Heart left ventricle (tissue), 16 donors: ENCODE measurements around the gene COL27A1. TPM values are rescaled to one million over a fixed set of nuclear protein-coding genes. Genes with fewer than 3 reads are reported as not detected.

ENCODE experiments used
- ATAC-seq, 4 donors: fragments of 200-7000 bp; cut with Tn5 transposase; one replicate each; pipeline ENCODE4 v1.9.1; 2020 to 2022; ENCODE audit warnings: moderate library complexity in 4 of 4, mild to moderate bottlenecking in 3 of 4, moderate number of reproducible peaks in 1 of 4
- DNase-seq, 5 donors: peaks; one replicate each; pipeline ENCODE4 v3.0.0-alpha.2; 2020
- H3K27ac ChIP-seq, 12 donors: fragments of 200-600 bp; sonication (generic) in 4 of 12; one replicate each; pipeline versions ENCODE4 v1.5.0 to v1.8.0; 2016 to 2022; ENCODE audit warnings: mild to moderate bottlenecking in 2 of 12
- H3K27me3 ChIP-seq, 9 donors: fragments of 200-600 bp; sonication (generic) in 2 of 9; one replicate each; pipeline versions ENCODE4 v1.5.1 to v1.8.0; 2016 to 2022; ENCODE audit warnings: mild to moderate bottlenecking in 3 of 9
- H3K36me3 ChIP-seq, 9 donors: fragments of 200-600 bp; sonication (generic) in 2 of 9; one replicate each; pipeline versions ENCODE4 v1.5.0 to v1.8.0; 2018 to 2022; ENCODE audit warnings: mild to moderate bottlenecking in 2 of 9
- H3K4me1 ChIP-seq, 12 donors: fragments of 200-600 bp; sonication (generic) in 4 of 12; one replicate each; pipeline versions ENCODE4 v1.5.0 to v1.8.0; 2016 to 2022; ENCODE audit warnings: mild to moderate bottlenecking in 3 of 12
- H3K4me3 ChIP-seq, 12 donors: fragments of 200-600 bp; sonication (generic) in 4 of 12; one replicate each; pipeline versions ENCODE4 v1.5.0 to v1.8.0; 2017 to 2022; ENCODE audit warnings: mild to moderate bottlenecking in 9 of 12, moderate library complexity in 4 of 12
- H3K9me3 ChIP-seq, 12 donors: fragments of 200-600 bp; sonication (generic) in 4 of 12; one replicate each; pipeline versions ENCODE4 v1.5.0 to v1.8.0; 2016 to 2022; ENCODE audit warnings: mild to moderate bottlenecking in 1 of 12
- POLR2A ChIP-seq, 2 donors: fragments of 450-650 bp; IDR thresholded peaks; one replicate each; pipeline ENCODE4 v1.6.1; 2017; ENCODE audit warnings: antibody characterized with exemption in 2 of 2, mild to moderate bottlenecking in 2 of 2, moderate library complexity in 2 of 2
- WGBS, 4 donors: extraction: QIAGEN DNeasy Blood & Tissue Kit in 2 of 4; methylation state at CpG; one replicate each; pipeline versions ENCODE4 v1.1.5 to v1.1.7; 2013 to 2018; 5-methylcytosine and 5-hydroxymethylcytosine counted together
- intact Hi-C, 10 donors: fragments of 100-400 bp; cut with DNase I; formaldehyde crosslinking; loops; one replicate each; pipeline versions ENCODE4 v1.11.1 to v1.14.2; 2022
- polyA plus RNA-seq, 2 donors: library from polyadenylated mRNA; stranded (reverse); fragments of 200-250 nt; gene quantifications; one replicate each; pipeline ENCODE4 v1.2.3, GENCODE V29; 2013
- total RNA-seq, 9 donors: library from RNA; depleted of rRNA in 2 of 9; stranded (reverse); fragments of >200 nt in 2 of 9; fragmentation: NEBNext Ultra II Directional in 3 of 9; extraction: Animal tissue kit (Norgen Biotek cat#: 25700) in 3 of 9; gene quantifications; one replicate each; pipeline versions ENCODE4 v1.1.0 to v1.2.4, GENCODE V29; 2016 to 2023
- TF ChIP-seq, protein P1 (sequence below), 12 donors: fragments of 200-600 bp; sonication (generic) in 4 of 12; IDR thresholded peaks; one replicate each; pipeline versions ENCODE4 v1.5.0 to v1.8.0; 2018 to 2022; ENCODE audit warnings: antibody characterized with exemption in 12 of 12, mild to moderate bottlenecking in 5 of 12
- donor health status: ischemic (EF 13 %, LVEDD 7.1; RV severe dilation, severe dysfunction).
- donor health status: healthy with polysubstance abuse.
- donor health status: DM: no; HTN: yes; CAD: no.
- donor health status: DM: no; HTN: no; CAD: no.
- donor health status: ischemic (EF 25% LVEDD 6.9; RV normal size, moderate dysfunction).
- donor health status: ischemic (EF 25% LVEDD 5.7; RV mildly dilated, moderate dysfunction).
- donor health status: healthy.
- donor health status: DM: yes; HTN: yes; CAD: no.
- donor health status: ischemic (EF 35%, LVEDD 5.7; RV mildly dilated, moderate dysfunction).
- donor health status: nonischemic (EF 11% LVEDD 7.7; RV severe dilation, severe dysfunction).
- donor health status: DM: yes; HTN: yes; CAD: no.
- donor health status: PGD.
- donor health status: ischemic (EF 29% LVEDD 5.4; RV normal size, mild dysfunction).
- donor health status: nonischemic (EF 23%, LVEDD 6.1; RV moderate dilation, normal function).

The COL27A1 gene
- total and polyA plus RNA-seq, 11 donors = 2.3 to 14.2 (median 5.2) TPM

DNA sequence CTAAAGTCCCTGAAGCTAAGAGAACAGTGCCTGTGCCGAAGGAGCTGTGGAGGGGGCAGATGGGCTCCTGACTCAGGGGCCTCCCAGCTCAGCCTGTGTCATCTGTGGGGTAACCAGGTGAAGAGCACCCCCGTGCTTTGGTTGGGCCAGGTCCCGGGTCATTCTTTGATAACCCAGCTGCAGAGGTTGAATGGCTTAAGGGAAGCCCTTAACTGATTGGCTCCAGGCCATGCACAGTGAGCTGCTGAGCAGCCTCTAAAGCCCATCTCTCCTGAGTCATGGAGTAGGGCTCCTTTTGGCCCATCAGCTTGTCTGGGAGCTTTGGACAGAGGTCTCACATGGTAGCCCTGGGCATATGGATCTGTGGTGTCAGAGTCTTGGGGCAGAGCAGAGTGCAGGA lies 28.7 kb downstream of the COL27A1 start:
- Histone ChIP-seq H3K9me3 (peaks cover 0 to 2% (median 0%) of the 10 kb centered on the region in 12 donors), H3K27me3 (no peaks in the 10 kb centered on the region), H3K36me3 (no peaks in the 10 kb centered on the region), H3K4me1 (peaks cover 0 to 46% (median 24%) of the 10 kb centered on the region in 12 donors), H3K27ac (peak overlapping the region in 1 of 12 donors; percentile 2), H3K4me3 (no peak overlapping the region)
- 48 to 61% (median 56%) methylated on average over 3 of the region's 3 CpGs for WGBS, 4 donors
- intact Hi-C loops = no loop called here
- DNase-seq = peak in 2 of 5 donors; percentile 7 to 25
- TF ChIP-seq, protein P1, sequence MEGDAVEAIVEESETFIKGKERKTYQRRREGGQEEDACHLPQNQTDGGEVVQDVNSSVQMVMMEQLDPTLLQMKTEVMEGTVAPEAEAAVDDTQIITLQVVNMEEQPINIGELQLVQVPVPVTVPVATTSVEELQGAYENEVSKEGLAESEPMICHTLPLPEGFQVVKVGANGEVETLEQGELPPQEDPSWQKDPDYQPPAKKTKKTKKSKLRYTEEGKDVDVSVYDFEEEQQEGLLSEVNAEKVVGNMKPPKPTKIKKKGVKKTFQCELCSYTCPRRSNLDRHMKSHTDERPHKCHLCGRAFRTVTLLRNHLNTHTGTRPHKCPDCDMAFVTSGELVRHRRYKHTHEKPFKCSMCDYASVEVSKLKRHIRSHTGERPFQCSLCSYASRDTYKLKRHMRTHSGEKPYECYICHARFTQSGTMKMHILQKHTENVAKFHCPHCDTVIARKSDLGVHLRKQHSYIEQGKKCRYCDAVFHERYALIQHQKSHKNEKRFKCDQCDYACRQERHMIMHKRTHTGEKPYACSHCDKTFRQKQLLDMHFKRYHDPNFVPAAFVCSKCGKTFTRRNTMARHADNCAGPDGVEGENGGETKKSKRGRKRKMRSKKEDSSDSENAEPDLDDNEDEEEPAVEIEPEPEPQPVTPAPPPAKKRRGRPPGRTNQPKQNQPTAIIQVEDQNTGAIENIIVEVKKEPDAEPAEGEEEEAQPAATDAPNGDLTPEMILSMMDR (IDR thresholded peaks at IDR 0.05) = no peak
- no peak for TF ChIP-seq POLR2A (IDR thresholded peaks at IDR 0.05)
- ATAC-seq = no peak

DNA sequence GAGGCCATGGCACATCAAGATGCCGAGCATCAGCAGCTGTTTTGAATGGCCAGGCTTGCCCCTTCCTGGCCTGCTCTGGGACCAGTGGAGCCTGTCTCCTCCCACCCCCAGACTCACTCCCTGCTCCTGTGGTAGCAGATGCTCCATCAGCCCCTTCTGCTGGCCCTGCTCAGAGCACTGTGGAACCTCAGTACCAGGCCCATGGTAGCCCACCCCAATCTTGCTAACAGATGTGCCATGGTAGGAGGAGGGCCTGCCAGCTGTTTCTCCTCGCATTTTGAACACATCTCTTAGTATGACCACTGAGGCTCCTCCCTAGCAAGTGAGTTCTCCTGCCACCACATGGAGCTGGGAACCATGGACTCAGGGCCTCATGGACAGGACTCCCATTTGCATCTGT lies 29.5 kb downstream of the COL27A1 start:
- intact Hi-C loops = no loop called here
- 91 to 96% (median 93%) methylated on average over 2 of the region's 2 CpGs for WGBS, 4 donors

DNA sequence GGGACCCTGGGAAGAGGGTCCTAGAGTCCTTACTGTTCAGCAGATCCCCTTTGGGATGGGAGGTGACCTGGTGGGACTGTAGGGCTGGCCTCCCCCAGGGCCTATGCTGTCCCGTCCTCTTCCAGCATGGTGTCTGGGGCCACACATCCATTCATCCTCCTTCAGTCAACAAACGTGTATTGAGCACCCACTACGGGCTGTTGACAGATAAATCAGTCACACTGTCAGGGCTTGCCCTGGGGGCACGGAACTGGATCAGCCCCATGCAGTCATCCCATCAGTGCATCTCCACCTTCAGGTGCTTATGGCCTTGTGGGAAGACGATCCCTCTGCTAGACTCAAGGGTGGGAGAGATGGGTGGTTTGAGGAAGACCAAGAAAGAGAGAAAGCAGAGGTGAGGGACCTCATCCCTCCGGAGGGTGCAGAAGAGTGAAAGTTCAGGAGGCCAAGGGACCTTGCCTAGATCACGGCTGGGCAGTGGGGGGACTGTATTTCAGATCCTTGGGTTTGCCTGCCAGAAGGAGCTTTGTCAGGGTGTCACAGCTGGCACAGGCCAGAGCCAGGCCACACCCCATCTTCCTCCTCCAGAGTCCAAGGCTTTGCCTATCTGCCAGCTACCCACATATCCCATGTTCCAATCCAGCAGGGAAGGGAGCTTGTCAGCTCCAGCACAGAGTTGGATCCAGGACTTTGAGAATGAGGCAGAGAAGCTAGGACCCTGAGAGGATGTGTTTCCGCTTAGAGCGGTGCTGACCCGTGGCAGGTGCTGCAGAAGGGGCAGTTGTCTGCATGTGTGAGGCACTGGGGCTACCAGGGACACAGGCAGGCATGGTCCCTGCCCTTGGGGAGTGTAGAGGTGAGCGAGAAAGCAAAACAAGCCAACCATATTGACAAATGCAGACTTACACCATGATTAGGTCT lies 30.5 kb downstream of the COL27A1 start:
- intact Hi-C loops = no loop called here
- ATAC-seq (no peak), DNase-seq (peak in 2 of 5 donors; percentile 3 to 10)

More for the DNA sequence above, 29.5 kb downstream of the COL27A1 start:
- TF ChIP-seq POLR2A (IDR thresholded peaks at IDR 0.05) = no peak
- TF ChIP-seq, protein P1 (IDR thresholded peaks at IDR 0.05) = no peak
- Histone ChIP-seq H3K4me1 (peaks cover 0 to 38% (median 21%) of the 10 kb centered on the region in 12 donors), H3K27me3 (no peaks in the 10 kb centered on the region), H3K4me3 (no peak overlapping the region), H3K9me3 (peaks cover 0 to 10% (median 4%) of the 10 kb centered on the region in 12 donors), H3K36me3 (no peaks in the 10 kb centered on the region), H3K27ac (no peak overlapping the region)
- peak in 2 of 5 donors; percentile 9 to 19 for DNase-seq
- ATAC-seq = no peak

More for the DNA sequence above, 30.5 kb downstream of the COL27A1 start:
- Histone ChIP-seq H3K4me1 (peaks cover 0 to 29% (median 12%) of the 10 kb centered on the region in 12 donors), H3K36me3 (no peaks in the 10 kb centered on the region), H3K4me3 (no peak overlapping the region), H3K27ac (no peak overlapping the region), H3K9me3 (peaks cover 0 to 15% (median 9%) of the 10 kb centered on the region in 12 donors), H3K27me3 (no peaks in the 10 kb centered on the region)
- WGBS, 4 donors = 89 to 95% (median 91%) methylated on average over 11 of the region's 11 CpGs
- TF ChIP-seq POLR2A (IDR thresholded peaks at IDR 0.05) = no peak
- TF ChIP-seq, protein P1 (IDR thresholded peaks at IDR 0.05) = no peak
